WERI-Rb-1 (cell line): ENCODE measurements around the gene CD247.

Experiments used
- DNase-seq: peaks from one replicate; pipeline ENCODE4 v3.0.0-alpha.2; 2020
- H3K27ac ChIP-seq: fragments of 250-450 bp; sonication (Bioruptor Pico); 2 replicates; pipeline ENCODE4 v1.5.1; 2020; ENCODE audit warnings: mild to moderate bottlenecking, moderate library complexity
- H3K27me3 ChIP-seq: fragments of 250-450 bp; sonication (Bioruptor Pico); 2 replicates; pipeline ENCODE4 v1.5.1; 2021; ENCODE audit warnings: mild to moderate bottlenecking, low read depth, moderate library complexity; ENCODE audit not compliant: insufficient read depth, severe bottlenecking
- H3K36me3 ChIP-seq: fragments of 250-450 bp; sonication (Bioruptor Pico); 2 replicates; pipeline ENCODE4 v1.5.1; 2020; ENCODE audit warnings: mild to moderate bottlenecking, moderate library complexity
- H3K4me3 ChIP-seq: 2 replicates; pipeline ENCODE4 v1.5.1; 2011; ENCODE audit warnings: low read depth, mild to moderate bottlenecking, control low read depth, low read length
- H3K9me3 ChIP-seq: fragments of 250-450 bp; sonication (Bioruptor Pico); 2 replicates; pipeline ENCODE4 v1.5.1; 2021; ENCODE audit warnings: mild to moderate bottlenecking, moderate library complexity; ENCODE audit not compliant: severe bottlenecking
- CTCF ChIP-seq: IDR thresholded peaks from 2 replicates; pipeline ENCODE4 v1.5.1; 2011; ENCODE audit warnings: low read depth, mild to moderate bottlenecking, control low read depth, inconsistent platforms, low read length

The CD247 gene

GRCh38 chr1:167526667-167527383 is 8.5 kb upstream of the CD247 start:
- H3K27ac ChIP-seq, result no peak overlapping the region
- H3K4me3 ChIP-seq, result no peak overlapping the region
- no peaks in the 10 kb centered on the region for H3K9me3 ChIP-seq
- H3K27me3 ChIP-seq, result no peaks in the 10 kb centered on the region
- no peak for DNase-seq
- no peak for TF ChIP-seq CTCF
- H3K36me3 ChIP-seq, result no peaks in the 10 kb centered on the region

GRCh38 chr1:167524651-167525050 is 6.3 kb upstream of the CD247 start:
- Histone ChIP-seq H3K27me3 (no peaks in the 10 kb centered on the region), H3K27ac (no peak overlapping the region), H3K4me3 (no peak overlapping the region), H3K9me3 (no peaks in the 10 kb centered on the region), H3K36me3 (no peaks in the 10 kb centered on the region)
- TF ChIP-seq CTCF, result no peak
- DNase-seq, result no peak

GRCh38 chr1:167522246-167522645 is 3.9 kb upstream of the CD247 start:
- no peak for TF ChIP-seq CTCF
- H3K27me3 ChIP-seq, result no peaks in the 10 kb centered on the region

GRCh38 chr1:167520711-167521206 is 2.4 kb upstream of the CD247 start:
- H3K4me3 ChIP-seq, result no peak overlapping the region
- TF ChIP-seq CTCF, result 0 out of 2 replicates have a peak, but pooled peaks have one; percentile 2
- H3K27ac ChIP-seq, result no peak overlapping the region
- no peak for DNase-seq
- no peaks in the 10 kb centered on the region for H3K36me3 ChIP-seq
- H3K27me3 ChIP-seq, result no peaks in the 10 kb centered on the region
- H3K9me3 ChIP-seq, result no peaks in the 10 kb centered on the region

More at GRCh38 chr1:167522246-167522645, 3.9 kb upstream of the CD247 start:
- DNase-seq, result no peak
- no peaks in the 10 kb centered on the region for H3K9me3 ChIP-seq
- no peaks in the 10 kb centered on the region for H3K36me3 ChIP-seq
- H3K4me3 ChIP-seq, result no peak overlapping the region
- H3K27ac ChIP-seq, result no peak overlapping the region

- no peak for TF ChIP-seq CTCF
- no peak for DNase-seq
Observed at GRCh38 chr1:167517535-167518330, 596 bp downstream of the CD247 start.

More at GRCh38 chr1:167517535-167518330, 596 bp downstream of the CD247 start:
- Histone ChIP-seq H3K36me3 (no peaks in the 10 kb centered on the region), H3K9me3 (no peaks in the 10 kb centered on the region), H3K27ac (no peak overlapping the region), H3K27me3 (no peaks in the 10 kb centered on the region), H3K4me3 (no peak overlapping the region)
